ENCODE data around the gene CERS3.

The CERS3 gene

GRCh38 chr15:100438570-100438969 lies 90.2 kb downstream of the CERS3 start:
- Histone ChIP-seq H3K27me3 (no peaks in the 10 kb centered on the region), H3K9me3 (no peaks in the 10 kb centered on the region), H3K27ac (peak overlapping the region; percentile 18), H3K4me1 (ENCODE audit: control insufficient read depth in 1 of 2, insufficient read depth in 1 of 2, low read depth in 1 of 2, low read length in 1 of 2) (peaks cover 0 to 4% of the 10 kb centered on the region in 2 experiments), H3K4me3 (ENCODE audit: low read depth in 1 of 2, low read length in 1 of 2) (no peak overlapping the region), H3K36me3 (no peaks in the 10 kb centered on the region)
- TF ChIP-seq CTCF (IDR thresholded peaks at IDR 0.05) = no peak

GRCh38 chr15:100437261-100437660 lies 91.5 kb downstream of the CERS3 start:
- H3K4me3 ChIP-seq (ENCODE audit: low read depth in 1 of 2, low read length in 1 of 2) = no peak overlapping the region
- no peaks in the 10 kb centered on the region for H3K36me3 ChIP-seq
- no peak for TF ChIP-seq CTCF (IDR thresholded peaks at IDR 0.05)
- H3K27me3 ChIP-seq = no peaks in the 10 kb centered on the region
- no peaks in the 10 kb centered on the region for H3K9me3 ChIP-seq
- no peak overlapping the region for H3K27ac ChIP-seq
- peaks cover 0 to 4% of the 10 kb centered on the region in 2 experiments for H3K4me1 ChIP-seq (ENCODE audit: control insufficient read depth in 1 of 2, insufficient read depth in 1 of 2, low read depth in 1 of 2, low read length in 1 of 2)

GRCh38 chr15:100434561-100434960 lies 94.2 kb downstream of the CERS3 start:
- no peaks in the 10 kb centered on the region for H3K27me3 ChIP-seq
- H3K4me3 ChIP-seq (ENCODE audit: low read depth in 1 of 2, low read length in 1 of 2) = no peak overlapping the region
- no peak for TF ChIP-seq CTCF (IDR thresholded peaks at IDR 0.05)
- no peaks in the 10 kb centered on the region for H3K9me3 ChIP-seq
- H3K4me1 ChIP-seq (ENCODE audit: control insufficient read depth in 1 of 2, insufficient read depth in 1 of 2, low read depth in 1 of 2, low read length in 1 of 2) = peaks cover 7 to 20% of the 10 kb centered on the region in 2 experiments
- no peaks in the 10 kb centered on the region for H3K36me3 ChIP-seq
- H3K27ac ChIP-seq = no peak overlapping the region

GRCh38 chr15:100434038-100434437 lies 94.7 kb downstream of the CERS3 start:
- no peak overlapping the region for H3K4me3 ChIP-seq (ENCODE audit: low read depth in 1 of 2, low read length in 1 of 2)
- no peaks in the 10 kb centered on the region for H3K27me3 ChIP-seq
- H3K27ac ChIP-seq = no peak overlapping the region
- no peaks in the 10 kb centered on the region for H3K9me3 ChIP-seq
- H3K4me1 ChIP-seq (ENCODE audit: control insufficient read depth in 1 of 2, insufficient read depth in 1 of 2, low read depth in 1 of 2, low read length in 1 of 2) = peaks cover 7 to 20% of the 10 kb centered on the region in 2 experiments
- H3K36me3 ChIP-seq = no peaks in the 10 kb centered on the region
- TF ChIP-seq CTCF (IDR thresholded peaks at IDR 0.05) = no peak

GRCh38 chr15:100433304-100433703 lies 95.4 kb downstream of the CERS3 start:
- peaks cover 7 to 16% of the 10 kb centered on the region in 2 experiments for H3K4me1 ChIP-seq (ENCODE audit: control insufficient read depth in 1 of 2, insufficient read depth in 1 of 2, low read depth in 1 of 2, low read length in 1 of 2)
- TF ChIP-seq CTCF (IDR thresholded peaks at IDR 0.05) = no peak
- H3K9me3 ChIP-seq = no peaks in the 10 kb centered on the region
- H3K27me3 ChIP-seq = no peaks in the 10 kb centered on the region
- no peak overlapping the region for H3K27ac ChIP-seq
- no peaks in the 10 kb centered on the region for H3K36me3 ChIP-seq
- H3K4me3 ChIP-seq (ENCODE audit: low read depth in 1 of 2, low read length in 1 of 2) = no peak overlapping the region

GRCh38 chr15:100430411-100430810 lies 98.3 kb downstream of the CERS3 start:
- H3K4me3 ChIP-seq (ENCODE audit: low read depth in 1 of 2, low read length in 1 of 2) = no peak overlapping the region
- H3K9me3 ChIP-seq = no peaks in the 10 kb centered on the region
- no peak for TF ChIP-seq CTCF (IDR thresholded peaks at IDR 0.05)
- peaks cover 7 to 16% of the 10 kb centered on the region in 2 experiments for H3K4me1 ChIP-seq (ENCODE audit: control insufficient read depth in 1 of 2, insufficient read depth in 1 of 2, low read depth in 1 of 2, low read length in 1 of 2)
- H3K27ac ChIP-seq = peak overlapping the region; percentile 35
- no peaks in the 10 kb centered on the region for H3K36me3 ChIP-seq
- H3K27me3 ChIP-seq = no peaks in the 10 kb centered on the region
